OCI-LY1 (cell line): ENCODE measurements around the gene MCTP1.

Experiments used
- CTCF ChIP-seq: fragments of 200-600 bp; sonication (generic), shearing (Covaris generic); IDR thresholded peaks from 2 replicates; pipeline ENCODE4 v1.5.1; 2017; ENCODE audit warnings: mild to moderate bottlenecking, antibody characterized with exemption, low read length, moderate library complexity, mixed read lengths
- EZH2 ChIP-seq: fragments of 200-600 bp; sonication (generic), shearing (Covaris generic); IDR thresholded peaks from 2 replicates; pipeline ENCODE4 v1.8.0; 2017; ENCODE audit warnings: borderline replicate concordance, mixed run types, mild to moderate bottlenecking, antibody characterized with exemption, low read length, moderate library complexity, mixed read lengths

DNA sequence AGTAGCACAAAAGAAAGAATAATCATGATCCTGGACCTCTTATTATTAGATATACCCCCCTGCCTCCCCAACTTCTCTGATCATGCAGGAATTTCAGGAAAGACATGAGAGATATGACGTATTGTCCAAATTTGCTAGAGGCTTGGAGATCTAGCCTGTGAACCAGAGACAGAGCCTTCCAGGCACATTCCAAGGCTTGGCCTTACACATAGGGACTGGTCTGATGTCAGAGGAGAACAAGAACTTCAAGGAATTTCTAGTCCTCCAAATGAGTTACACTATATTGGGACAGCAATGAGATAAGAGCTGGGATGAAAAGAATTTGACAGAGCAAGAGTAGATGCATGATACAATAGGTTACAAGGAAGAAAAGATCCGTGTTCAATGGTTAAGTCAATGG is 67.0 kb downstream of the MCTP1 start:
- TF ChIP-seq CTCF, result no peak
- TF ChIP-seq EZH2, result no peak
